Measurements from ENCODE around the gene COPS3.
"Not testable (repeated sequence)": the region's sequence is repeated elsewhere in the genome, so short reads cannot be mapped to it uniquely, and the experiment has no call there.

COPS3 gene

DNA sequence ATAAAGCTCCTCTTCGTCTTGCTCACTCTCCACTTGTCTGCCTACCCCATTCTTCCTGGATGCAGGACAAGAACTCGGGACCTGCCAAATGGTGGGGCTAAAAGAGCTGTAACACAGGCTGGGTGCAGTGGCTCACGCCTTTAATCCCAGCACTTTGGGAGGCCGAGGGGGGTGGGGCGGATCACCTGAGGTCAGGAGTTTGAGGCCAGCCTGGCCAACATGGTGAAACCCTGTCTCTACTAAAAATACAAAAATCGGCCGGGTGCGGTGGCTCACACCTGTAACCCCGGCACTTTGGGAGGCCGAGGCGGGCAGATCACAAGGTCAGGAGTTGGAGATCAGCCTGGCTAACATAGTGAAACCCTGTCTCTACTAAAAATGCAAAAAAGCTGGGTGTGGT lies 20.6 kb upstream of the COPS3 start:
- DNase-seq (ENCODE audit: low read depth) = not testable (repeated sequence)

DNA sequence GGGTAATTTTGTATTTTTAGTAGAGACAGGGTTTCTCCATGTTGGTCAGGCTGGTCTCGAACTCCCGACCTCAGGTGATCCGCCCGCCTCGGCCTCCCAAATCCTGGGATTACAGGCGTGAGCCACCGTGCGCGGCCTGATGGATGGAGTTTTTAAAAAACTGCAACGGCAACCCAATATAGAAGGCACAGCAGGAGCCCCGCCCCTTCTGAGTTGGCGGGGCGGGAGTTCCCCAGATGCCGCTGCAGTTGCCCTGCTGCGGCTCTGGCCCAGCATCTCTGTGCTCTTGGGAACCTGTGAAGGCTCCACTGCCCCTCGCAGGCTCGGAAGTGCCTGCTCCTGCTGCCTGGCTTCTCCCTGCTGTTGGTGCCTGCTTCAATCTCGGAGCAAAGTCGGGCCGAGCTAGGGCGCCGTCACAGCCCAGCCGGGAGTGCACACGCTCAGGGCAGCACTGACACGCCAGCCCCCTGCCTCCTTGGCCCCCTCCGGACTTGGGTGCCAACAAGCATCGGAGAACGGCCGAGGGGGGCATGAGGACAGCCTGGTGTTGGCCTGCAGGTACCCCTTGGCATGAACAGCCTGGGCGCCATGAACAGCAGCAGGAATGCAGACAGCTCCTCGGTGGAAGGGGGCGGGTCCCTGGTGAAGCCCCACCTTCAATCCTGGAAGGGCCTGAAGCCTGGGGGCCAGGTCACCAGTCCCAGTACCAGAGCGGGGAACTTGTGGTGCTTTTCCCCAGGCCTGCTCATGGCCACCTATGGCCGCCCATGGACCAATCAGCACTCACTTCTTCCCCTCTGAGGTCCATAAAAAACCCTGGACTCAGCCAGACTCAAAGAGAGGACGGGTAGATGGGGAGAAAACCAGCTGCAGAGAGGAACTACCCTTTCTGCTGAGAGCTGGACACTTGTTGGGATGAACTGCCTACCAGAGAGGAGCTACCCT lies 19.9 kb upstream of the COPS3 start:
- peak; percentile 28 for DNase-seq (ENCODE audit: low read depth)

DNA sequence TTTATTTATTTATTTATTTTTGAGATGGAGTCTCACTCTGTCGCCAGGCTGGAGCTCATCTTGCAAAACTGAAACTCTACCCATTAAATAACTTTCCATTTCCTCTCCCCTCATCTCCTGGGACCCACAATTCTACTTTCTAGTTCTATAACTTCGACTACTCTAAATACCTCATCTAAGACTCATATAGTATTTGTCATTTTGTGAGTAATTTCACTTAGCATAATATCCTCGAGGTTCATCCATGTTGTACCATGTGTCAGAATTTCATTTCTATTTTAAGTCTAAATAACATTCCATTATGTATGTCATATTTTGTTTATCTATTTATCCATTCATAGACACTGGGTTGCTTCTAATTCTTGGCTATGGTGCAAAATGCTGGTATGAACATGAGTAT lies 17.1 kb upstream of the COPS3 start:
- peak; percentile 45 for DNase-seq (ENCODE audit: low read depth)

DNA sequence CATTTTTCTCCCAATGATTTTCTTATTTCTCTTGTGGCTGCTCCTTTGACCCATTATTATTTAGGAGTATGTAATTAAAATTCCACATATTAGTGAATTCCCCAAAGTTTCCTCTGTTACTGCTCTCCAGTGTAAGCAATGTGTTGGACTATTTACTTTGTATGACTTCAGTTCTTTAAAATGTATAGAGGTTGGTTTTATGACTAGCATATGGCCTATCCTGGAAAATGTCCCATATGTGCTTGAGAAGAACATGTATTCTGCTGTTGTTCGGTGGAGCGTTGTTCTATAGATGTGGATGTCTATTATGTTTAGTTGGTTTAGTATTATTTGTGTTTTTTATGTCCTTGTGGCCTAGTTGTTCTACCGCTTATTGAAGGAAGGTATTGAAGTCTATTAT lies 16.2 kb upstream of the COPS3 start:
- DNase-seq (ENCODE audit: low read depth) = no peak

DNA sequence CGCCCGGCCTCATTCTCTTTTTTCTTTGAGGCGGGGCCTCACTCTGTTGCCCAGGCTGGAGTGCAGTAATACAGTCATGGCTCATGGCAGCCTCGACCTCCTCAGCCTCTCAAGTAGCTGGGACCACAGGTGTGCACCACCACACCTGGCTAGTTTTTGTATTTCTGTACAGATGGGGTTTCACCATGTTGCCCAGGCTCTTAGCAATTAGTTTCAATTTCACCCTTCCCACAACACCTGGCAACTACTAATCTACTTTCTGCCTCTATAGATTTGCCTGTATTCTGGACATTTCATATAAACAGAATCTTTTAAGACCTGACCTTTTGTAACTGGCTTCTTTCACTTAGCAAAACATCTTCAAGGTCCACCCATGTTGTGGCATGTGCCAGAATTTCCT lies 14.1 kb upstream of the COPS3 start:
- DNase-seq (ENCODE audit: low read depth) = no peak

DNA sequence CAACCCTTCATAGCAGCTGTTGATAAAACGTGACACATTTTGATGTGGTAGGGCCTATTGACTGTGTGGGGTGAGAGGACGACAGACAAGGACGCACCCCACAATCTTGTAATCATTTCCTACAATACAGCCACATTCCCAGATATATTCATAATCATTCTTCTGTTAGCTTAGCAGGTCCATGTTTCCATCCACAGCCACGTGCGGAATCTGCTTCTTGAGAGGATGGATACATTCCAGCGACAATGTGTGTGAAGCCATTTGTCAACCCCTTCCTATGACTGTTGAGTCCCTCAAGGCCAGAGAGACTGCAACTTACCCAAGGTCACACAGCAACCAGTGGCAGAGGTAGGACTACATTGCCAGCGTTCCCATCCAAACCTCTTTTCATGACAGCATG lies 8.7 kb upstream of the COPS3 start:
- no peak for DNase-seq (ENCODE audit: low read depth)

DNA sequence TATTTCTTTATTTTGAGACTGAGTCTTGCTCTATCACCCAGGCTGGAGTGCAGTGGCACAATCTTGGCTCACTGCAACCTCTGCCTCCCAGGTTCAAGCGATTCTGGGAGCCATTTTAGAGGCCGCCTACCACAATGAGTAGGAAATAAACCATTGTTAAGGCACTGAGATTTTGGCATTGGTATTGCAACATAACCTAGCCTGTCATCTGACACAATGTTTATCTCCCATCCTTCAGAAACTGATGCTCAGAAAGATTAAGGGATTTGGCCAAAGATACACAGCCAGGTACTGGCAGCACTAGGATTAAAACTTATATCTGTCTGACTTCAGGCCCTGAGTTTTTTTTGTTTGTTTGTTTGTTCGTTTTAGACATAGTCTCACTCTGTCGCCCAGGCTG lies 8.0 kb upstream of the COPS3 start:
- DNase-seq (ENCODE audit: low read depth) = no peak

DNA sequence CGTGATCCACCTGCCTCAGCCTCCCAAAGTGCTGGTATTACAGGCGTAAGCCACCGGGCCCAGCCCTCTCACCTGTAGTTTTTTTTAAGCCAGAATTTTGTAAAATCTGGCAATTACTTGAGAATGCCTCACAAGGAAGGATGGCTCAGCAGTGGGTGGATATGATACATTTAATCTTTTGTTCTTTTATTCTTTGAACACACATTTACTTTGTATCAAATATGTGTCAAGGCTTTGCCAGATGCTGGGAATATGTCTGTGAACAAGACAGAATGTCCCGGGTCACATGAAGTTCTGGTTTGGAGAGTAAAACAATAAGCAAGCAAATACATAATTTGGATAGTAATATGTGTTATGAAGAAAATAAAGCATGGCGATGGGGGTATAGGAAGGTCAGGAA lies 4.9 kb upstream of the COPS3 start:
- no peak for DNase-seq (ENCODE audit: low read depth)

DNA sequence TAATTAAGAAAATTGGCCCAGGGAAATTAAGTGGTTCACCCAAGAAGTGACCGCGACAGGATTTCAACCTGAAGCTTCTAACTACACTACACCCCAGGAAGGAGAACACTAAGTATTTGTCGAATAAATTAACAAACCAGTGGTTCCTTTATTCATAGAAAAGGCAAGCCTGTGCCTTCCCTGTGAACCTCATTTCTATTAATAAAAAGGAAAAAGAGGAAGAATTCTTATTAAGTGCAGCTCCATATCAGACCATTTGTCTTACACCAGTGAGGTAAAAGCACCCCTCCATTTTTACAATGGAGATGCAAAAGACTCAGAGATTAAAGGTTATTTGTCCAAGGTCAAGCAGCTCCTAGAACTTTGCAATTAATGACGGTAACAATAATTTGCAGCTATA lies 1.7 kb downstream of the COPS3 start:
- DNase-seq (ENCODE audit: low read depth) = no peak

DNA sequence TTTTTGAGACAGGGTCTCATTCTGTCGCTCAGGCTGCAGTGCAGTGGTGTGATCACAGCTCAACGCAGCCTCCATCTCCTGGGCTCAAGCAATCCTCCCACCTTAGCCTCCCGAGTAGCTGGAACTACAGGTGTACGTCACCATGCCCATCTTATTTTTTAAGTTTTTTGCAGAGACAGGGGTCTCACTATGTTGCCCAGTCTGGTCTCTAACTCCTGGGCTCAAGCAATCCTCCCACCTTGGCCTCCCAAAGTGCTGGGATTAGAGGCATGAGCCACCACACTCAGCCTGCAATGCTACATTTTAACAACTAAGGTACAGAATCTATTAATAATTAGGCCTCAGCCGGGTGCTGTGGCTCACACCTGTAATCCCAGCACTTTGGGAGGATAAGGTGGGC lies 3.6 kb downstream of the COPS3 start:
- not testable (repeated sequence) for DNase-seq (ENCODE audit: low read depth)

DNA sequence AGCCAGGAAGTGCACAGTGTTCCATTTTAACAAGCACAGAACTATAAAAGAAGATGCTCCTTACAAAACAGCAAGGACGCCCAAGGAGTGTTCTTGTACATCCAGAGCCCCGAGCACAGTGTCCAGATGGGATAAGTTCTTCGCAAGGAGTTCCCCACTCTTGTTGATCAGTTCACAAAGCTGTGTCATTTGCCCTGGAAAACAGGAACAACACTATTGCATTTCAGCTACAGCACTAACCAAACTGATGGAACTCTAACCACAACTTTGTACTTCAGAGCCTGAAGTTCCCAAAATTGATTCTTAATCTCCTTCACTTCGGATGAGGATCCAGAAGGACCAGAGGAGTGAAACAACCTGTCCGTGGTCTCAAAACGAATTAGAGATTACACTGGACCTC lies 5.1 kb downstream of the COPS3 start:
- no peak for DNase-seq (ENCODE audit: low read depth)

DNA sequence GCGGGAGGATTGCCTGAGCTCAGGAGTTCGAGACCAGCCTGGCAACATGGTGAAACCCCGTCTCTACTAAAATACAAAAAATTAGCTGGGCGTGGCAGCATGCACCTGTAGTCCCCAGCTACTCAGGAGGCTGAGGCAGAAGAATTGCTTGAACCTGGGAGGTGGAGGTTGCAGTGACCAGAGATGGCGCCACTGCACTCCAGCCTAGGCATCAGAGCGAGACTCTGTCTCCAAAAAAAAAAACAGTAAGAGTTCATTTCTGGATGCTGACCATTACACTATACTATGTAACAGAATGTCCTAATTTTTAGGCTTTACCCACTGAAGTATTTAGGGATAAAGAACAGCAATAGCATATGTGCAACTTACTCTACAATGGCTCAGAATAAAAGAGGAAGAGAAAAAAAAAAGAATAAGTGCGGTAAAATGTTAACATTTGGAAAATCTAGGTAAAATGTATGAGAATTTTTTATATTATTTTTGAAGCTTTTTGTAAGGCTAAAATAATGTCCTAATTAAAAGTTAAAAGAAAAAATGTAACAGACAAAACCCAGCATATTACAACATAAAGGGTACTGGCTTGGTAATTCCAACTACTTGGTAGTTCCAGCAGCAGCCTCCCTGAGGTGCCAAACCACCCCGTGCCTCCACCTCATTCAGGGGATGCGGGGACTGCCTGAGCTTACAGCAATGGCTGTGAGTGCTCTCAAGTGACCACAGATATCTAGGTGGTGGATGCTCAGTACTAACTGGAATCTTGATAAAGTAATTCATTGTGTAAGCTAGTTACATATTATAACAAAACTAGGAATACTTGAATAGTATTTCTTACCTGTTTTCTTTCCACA lies 10.9 kb downstream of the COPS3 start:
- no peak for DNase-seq (ENCODE audit: low read depth)

DNA sequence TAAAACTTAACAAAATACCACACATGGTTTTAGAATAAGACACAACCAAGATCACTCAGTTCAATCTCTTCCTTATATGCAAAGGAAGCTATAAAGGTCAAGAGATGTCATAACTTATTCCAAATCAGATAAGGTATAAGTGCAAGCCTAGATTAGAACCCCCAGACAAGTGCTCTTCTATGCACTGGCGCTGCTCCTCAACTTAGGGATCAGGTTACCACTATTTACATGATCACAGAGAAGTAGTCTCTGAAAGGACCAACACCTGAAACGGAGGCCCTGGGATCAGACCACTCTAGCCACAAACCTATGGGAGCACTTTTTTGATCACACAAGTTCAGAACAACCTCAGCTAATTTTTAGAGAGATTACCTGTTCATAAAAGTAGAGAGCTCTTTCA lies 16.6 kb downstream of the COPS3 start:
- DNase-seq (ENCODE audit: low read depth) = no peak

DNA sequence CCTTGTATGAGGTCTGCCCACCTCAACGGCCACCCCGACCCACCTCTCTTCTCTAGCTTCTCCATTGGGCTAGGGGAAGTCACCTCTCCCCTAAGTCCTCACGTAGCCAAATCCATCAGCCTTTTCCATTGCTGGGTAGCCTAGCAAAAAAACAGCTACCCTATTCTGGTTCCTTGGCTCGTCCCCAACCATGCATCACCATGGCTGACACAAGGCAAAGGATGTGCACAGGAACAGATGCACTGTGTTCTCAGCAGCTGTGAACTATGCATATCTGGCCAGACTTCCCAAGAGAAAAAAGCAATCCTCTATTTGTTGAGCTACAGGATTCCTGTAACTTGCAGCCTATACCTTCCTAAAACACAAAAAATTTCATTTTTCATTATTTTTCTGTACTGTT lies 22.0 kb downstream of the COPS3 start:
- no peak for DNase-seq (ENCODE audit: low read depth)

DNA sequence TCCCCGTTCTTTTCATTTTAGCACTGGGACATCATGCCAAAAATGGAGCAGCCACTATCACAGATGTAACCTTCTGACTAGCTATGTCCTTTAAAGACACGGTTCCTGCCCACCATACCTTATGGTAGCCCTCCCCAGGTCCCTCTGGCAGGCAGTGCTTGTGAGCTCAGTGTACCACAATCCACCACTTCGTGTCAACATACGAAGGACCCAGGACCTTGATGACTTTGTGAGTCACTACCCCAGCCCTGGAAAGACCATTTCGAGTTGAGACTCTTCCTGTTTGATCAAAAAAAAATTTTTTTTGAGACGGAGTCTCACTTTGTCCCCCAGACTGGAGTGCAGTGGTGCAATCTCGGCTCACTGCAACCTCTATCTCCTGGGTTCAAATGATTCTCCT lies 23.0 kb downstream of the COPS3 start:
- DNase-seq (ENCODE audit: low read depth) = no peak

DNA sequence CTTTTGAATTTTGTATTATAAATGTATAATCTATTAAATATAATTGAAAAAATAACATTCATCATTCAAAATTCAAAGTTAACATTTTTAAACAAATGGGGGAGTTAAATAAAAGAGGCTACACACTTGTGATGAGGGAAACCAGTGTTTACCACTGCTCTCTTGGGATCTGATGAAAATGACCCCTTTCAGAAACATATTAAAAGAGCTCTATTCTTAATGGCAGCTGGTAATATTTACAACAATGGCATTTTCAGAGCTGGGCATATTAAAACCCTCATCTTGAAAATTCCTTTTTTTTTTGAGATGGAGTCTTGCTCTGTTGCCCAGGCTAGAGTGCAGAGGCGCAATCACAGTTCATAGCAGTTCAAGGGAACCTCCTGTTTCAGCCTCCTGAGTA lies 24.7 kb downstream of the COPS3 start:
- DNase-seq (ENCODE audit: low read depth) = no peak

DNA sequence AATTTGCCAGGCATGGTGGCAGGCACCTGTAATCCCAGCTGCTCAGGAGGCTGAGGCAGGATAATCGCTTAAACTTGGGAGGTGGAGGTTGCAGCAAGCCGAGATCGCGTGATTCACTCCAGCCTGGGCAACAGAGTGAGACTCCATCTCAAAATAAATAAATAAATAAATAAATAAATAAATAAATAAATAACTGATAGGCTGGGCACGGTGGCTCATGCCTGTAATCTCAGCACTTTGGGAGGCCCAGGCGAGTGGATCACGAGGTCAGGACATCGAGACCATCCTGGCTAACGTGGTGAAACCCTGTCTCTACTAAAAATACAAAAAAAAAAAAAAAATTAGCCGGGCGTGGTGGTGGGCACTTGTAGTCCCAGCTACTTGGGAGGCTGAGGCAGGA lies 25.4 kb downstream of the COPS3 start:
- not testable (repeated sequence) for DNase-seq (ENCODE audit: low read depth)

DNA sequence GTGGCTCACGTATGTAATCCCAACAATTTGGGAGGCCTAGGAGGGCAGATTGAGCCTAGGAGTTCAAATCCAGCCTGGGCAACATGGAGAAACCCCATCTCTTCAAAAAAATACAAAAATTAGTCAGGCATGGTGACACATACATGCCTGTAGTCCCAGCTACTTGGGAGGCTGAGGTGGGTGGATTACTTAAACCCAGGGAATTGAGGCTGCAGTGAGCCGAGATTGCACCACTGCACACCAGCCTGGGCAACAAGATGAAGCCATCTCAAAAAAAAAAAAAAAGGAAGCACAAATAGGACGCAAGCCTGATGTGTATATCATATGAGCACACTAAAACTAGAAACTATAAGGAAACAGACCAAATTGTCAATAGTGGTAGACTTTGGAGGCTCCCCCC lies 27.0 kb downstream of the COPS3 start:
- no peak for DNase-seq (ENCODE audit: low read depth)

DNA sequence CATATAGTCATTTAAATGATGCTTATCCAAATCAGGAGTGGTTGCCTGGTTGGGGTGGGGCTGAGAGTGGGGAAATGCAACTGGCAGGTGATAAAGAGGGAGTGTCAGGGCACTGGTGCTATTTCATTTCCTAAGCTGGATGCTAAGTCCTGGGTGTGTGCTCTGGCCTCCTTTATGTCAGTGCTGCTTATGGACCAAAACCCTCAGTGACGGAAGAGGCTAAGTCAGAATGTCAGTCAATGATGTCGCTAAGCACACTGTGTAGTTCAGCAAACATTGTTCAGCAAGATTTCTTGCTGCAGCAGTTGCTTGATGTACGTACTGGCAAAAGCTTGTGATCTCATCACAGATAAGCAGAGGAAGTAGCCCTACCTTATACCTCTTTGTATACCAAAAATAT lies 27.6 kb downstream of the COPS3 start:
- DNase-seq (ENCODE audit: low read depth) = no peak

DNA sequence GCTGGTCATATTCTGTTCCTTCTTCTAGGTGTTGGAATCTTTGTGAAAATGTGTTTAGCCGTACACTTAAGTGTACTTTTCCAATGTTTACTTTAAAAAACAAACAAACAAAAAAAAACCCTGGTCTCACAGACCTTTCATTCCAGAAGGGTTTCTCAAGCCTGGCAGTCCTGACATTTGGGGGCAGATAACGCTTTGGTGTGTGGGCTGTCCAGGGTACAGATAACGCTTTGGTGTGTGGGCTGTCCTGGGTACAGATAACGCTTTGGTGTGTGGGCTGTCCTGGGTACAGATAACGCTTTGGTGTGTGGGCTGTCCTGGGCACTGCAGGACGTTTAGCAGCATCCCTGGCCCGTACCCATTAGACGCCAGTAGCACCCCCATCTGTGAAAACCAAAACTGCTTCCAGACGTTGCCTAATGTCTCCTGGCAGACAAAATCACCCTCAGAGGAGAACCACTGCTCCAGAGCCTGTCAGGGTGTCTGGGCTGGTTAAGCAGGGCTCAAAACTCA lies 28.8 kb downstream of the COPS3 start:
- no peak for DNase-seq (ENCODE audit: low read depth)

DNA sequence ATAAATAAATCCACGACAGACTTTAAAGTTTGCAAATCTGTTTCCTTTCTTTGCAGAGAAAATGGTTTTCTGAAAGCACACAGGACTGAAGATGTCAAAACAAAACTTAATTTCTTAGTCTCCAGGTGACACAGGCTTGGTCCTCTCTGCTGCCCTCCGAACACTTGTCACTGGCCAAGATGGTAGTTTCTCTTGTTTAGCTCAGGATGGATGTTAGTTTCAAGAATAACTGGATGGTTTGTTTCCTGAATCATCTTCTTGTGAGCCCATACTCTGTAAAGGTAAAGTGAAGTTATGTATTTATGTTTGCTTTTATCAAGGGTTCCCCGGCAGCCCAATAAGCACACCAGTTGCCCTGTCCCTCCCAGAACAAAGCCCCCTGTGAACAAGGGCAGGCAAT lies 34.2 kb downstream of the COPS3 start:
- no peak for DNase-seq (ENCODE audit: low read depth)

DNA sequence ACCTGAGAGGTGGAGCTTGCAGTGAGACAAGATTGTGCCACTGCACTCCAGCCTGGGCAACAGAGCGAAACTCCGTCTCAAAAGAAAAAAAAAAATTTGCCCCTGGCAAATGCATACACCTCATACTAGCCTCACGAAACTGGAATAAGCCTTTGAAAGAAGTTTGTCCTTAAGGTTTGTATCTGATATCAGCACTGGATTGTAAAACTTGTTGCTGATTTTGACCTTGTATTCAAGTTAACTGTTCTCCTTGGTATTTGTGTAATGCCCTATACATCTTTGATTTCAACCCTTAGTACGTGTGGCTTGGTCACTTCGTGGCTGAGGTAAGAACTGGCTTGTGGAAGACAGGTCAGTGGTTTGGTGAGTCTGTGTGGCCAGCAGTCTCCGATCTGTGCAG lies 37.9 kb downstream of the COPS3 start:
- DNase-seq (ENCODE audit: low read depth) = no peak

DNA sequence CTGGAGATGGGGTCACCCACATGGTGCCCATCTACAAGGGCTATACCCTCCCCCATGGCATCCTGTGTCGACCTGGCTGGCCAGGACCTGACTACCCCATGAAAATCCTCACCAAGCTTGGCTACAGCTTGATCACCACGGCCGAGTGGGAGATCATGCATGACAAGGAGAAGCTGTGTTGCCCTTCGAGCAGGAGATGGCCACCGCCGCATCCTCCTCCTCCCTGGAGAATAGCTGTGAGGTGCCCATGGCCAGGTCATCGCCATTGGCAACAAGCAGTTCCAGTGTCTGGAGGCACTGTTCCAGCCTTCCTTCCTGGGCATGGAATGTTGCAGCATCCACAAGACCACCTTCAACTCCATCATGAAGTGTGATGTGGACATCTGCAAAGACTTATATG lies 38.8 kb downstream of the COPS3 start:
- DNase-seq (ENCODE audit: low read depth) = no peak
